Stimulated activated CD8-positive, alpha-beta memory T cell treated with anti-CD3 and anti-CD28 coated beads, Interleukin-12 subunit alpha, Interleukin-12 subunit beta, amount 100 ng/mL, for 4 hours (primary cell): ENCODE results near the gene NFATC1.

Source experiments
- DNase-seq: peaks from one replicate; pipeline ENCODE4 v3.0.0-alpha.2; 2020; ENCODE audit warnings: low read depth

Gene NFATC1

GRCh38 chr18:79395761-79396404 lies at the start of gene NFATC1:
TSS of gene NFATC1 (plus strand) at chr18:79395930. CDS start at chr18:79396225, 295 bp downstream.
- peak; percentile 78 for DNase-seq

DNA sequence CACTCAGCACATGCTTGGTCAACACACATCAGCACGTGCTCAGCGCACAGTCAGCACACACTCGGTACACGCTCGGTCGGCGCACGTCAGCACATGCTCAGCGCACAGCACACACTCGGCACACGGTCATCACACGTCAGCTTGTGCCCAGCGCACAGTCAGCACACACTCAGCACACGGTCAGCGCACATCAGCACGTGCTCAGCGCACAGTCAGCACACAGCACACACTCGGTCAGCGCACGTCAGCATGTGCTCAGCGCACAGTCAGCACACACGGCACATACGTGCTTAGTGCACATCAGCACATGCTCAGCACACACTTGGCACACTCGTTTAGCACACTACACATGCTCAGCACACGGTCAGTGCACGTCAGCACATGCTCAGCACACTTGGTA lies 49.7 kb upstream of the NFATC1 start:
- no peak for DNase-seq

- no peak for DNase-seq
These were observed 47.7 kb upstream of the NFATC1 start for GRCh38 chr18:79348066-79348465.

GRCh38 chr18:79352432-79352831 lies 43.3 kb upstream of the NFATC1 start:
- DNase-seq: no peak

DNA sequence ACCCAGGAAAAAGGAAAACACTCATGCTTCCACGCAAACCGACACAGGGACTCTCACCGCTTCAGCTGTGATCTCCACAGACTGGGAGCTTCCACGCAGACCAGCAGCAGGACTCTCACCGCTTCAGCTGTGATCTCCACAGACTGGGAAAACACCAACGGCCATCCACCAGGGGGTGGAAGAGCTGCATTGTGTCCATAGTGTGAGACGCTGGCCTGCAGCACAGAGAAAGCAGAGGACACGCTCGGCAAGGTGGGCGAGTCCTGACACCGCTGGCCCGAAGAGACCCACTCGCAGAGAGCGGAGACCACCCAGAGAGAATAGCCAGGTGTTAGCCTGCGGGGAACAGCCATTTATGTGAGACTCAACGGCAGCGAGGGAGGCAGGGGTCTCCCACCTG lies 42.5 kb upstream of the NFATC1 start:
- no peak for DNase-seq

- DNase-seq: no peak
These were observed 41.4 kb upstream of the NFATC1 start for GRCh38 chr18:79354350-79354749.

- no peak for DNase-seq
These were observed 40.0 kb upstream of the NFATC1 start for GRCh38 chr18:79355433-79356335.

- no peak for DNase-seq
These were observed 39.3 kb upstream of the NFATC1 start for GRCh38 chr18:79356435-79356834.

DNA sequence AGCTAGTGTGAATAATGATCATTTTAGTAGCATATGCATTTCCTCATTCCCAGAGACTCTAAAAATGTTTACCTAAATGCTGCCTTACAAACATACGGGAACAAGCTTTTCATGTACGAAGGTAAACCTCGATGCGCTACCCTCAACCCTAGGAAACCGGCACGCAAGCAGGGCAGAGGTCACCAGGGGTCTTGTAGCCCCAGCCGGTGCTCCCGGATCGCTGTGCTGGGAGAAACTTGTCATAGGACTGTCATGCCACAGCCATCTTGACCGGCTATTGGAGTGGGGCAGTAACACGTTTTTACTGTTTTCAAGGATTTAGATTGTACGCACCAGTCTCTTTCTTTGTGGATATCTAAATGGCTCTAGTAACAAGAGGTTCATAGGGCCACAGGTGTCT lies 34.8 kb upstream of the NFATC1 start:
- no peak for DNase-seq

DNA sequence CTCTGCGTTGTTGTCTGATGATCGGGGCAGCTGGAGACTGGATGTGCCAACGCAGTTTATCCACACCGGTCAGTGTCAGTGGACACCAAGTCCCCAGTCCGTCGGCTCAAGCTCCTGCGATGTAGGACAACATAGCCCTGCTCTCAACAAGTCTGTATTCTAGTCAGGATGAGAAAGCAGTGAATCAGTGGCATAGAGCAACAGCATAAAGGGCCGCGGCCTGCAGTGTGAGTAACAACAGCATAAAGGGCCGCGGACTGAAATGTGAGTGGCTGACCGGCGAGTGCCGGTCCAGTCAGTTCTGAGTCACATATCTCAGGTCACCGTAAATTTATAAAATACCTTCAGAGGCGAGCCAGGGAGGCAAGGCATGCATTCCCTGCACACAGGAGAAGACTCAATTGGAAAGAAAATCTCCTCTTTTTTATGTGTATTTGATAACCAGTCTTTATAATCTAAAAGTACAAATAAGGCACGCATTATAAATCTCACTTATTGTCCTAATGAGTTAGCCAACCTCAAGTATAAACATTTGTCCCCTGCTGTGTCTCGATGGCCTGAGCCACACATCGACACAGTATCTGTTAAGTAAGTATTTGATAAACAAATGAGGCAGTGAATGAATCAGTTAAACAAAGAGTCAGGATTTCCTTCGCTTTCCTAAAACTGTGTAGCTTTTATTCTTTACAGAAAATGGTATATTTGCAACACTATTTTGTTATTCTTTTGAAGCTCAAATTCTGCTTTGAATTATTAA lies 33.8 kb upstream of the NFATC1 start:
- DNase-seq: no peak

- no peak for DNase-seq
These were observed 30.0 kb upstream of the NFATC1 start for GRCh38 chr18:79365701-79366100.

DNA sequence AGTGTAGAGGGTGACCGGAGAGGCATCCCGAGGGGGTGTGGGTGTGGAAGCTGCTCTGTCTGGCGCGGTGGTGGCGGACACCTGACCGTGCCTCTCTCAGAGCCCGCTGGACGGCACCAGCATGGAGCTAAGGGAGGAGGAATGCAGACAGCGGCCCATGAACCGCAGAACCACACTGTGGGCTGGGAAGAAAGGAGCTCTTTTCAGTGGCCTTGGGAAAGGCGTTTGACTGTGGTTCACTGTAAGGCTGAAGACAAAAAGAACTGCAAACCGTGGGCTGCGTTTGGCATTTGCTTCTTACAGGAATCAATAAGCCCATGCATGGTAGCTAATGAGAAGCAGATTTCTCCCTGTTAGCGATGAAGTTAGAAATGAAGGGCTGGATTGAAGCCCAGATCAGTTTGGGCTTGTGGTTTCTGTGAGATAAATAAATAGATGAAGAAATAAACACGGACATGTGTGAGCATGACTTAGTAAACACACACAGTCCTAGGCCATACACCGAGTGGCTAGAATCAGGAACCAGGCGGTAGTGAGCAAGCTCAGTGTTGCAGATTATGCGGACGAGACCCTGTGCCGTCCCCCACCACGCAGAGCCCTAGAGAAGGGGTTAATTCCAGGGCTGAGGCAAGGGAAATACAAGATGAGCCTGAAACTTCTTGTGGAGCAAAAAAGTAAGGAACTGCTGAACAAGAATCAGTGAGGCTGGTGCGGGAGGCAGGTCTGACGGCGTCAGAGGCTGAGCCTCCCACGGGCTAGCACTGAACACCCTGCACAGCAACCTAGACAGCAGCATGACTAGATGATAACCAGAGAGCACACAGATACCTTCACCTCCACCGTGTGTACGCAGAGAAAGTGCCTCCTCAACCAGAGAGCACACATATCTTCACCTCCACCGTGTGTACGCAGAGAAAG lies 29.3 kb upstream of the NFATC1 start:
- DNase-seq: no peak

DNA sequence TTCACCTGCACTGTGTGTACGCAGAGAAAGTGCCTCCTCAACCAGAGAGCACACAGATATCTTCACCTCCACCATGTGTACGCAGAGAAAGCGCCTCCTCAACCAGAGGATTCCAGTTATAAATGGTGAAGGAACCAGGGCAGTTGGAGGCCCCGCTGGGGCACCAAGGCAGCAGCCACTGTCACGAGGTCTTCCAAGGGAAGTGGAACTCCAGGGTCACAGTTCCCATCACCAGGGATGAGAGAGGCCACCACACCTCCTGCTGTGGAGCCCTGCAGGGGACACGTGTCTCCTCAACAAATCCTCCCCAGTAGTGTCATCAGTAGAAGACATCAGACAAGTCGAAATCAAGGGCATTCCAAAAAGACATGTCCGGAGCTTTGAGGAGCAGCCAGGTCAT lies 28.2 kb upstream of the NFATC1 start:
- no peak for DNase-seq

DNA sequence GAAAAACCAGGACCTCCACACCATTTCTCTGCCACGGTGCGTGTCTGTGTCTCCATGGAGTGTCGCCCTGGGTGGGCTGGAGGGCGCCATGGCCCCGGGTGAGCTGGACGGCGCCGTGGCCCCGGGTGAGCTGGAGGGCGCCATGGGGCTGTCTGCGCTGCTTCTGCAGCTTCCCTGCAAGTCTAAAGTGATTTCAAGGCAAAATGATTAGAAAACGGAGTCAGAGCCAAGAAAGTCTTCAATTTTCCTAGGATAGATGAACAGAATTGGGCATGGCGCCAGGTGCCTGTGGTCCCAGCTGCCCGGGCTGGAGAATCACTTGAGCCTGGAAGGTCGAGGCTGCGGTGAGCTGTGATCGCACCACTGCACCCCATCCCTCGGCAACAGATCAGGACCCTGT lies 27.7 kb upstream of the NFATC1 start:
- DNase-seq: no peak

DNA sequence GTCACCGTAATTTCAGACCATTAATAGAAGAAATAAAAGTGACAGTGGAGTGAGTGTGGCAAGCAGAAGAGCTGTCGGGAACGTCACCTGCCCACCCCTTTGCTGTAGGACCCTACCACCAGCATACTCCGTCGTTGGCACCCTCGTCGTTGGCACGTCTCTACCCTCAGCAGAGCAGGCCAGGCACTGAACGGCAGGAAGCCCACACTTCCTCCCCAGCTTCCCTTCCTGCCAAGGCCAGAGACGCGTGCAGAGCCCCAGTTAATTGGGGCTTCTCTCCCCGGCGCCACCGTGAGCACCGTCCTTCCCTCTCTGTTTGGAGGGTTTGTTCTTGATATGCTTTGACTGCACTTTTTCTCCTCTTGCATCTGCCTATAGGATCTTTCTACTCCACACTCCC lies 27.0 kb upstream of the NFATC1 start:
- DNase-seq: no peak

GRCh38 chr18:79371561-79372121 lies 24.1 kb upstream of the NFATC1 start:
- no peak for DNase-seq

GRCh38 chr18:79372461-79372860 lies 23.3 kb upstream of the NFATC1 start:
- no peak for DNase-seq

DNA sequence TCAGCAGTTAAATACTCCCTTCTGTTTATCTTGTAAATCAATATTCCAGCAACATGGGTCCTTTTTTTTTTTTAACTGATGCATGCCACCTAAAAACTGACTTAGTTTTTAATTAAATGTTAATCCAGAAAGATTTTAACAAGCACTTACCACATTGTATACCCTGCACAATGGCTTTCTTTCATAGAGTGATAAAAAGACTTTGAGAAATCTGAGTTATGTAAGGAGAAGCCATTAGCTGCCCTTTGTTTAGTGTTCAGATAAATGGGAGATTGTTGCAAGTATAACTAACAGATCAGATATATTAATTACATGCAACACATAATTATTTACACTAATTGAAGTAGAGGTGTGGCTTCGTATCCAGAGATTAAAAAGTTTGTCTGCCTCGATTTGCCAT lies 22.7 kb upstream of the NFATC1 start:
- no peak for DNase-seq

GRCh38 chr18:79373736-79374135 lies 22.0 kb upstream of the NFATC1 start:
- no peak for DNase-seq

- no peak for DNase-seq
These were observed 21.1 kb upstream of the NFATC1 start for GRCh38 chr18:79374408-79375171.
